ENCODE measurements around the gene ENC1.

Gene ENC1

DNA sequence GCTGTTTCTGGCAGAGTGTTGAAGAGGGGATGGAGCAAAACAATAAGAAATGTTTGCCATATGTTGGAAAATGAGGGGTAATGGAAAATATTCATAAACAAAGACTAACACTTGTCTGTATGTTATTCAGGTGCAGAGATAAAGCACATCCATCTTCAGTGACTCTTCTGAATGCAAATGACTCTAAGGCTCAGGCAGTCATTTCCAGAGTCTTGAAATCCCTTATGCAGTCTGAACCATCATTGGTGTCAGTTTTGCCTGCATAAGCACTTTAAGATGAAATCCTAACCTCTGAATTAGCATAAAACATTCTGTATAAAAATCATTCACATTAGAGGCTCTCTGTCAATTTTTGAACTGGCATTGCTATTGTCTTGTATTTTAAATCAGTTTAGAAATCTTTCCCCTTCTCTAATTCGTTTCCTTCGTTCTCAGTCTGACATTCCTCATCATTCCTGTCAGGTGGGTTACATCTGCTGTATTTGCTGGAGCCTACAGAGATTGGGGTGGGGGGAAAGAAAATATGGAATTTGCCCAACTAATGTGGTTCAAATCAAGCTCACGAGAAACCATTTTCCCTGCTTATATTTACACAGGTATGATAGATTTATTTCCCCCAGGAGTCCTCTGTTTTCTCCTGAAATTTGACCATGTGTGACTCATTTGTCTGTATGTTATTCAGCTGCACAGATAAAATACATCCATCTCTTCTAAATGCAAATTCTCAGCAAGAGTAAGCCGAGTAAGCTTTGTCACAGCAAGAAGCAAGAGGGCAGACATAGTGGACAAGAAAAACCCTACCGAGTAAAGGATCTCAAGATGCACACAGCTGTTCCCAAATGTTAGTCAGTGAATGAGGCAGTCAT is 31.6 kb downstream of the ENC1 start:
- Histone ChIP-seq H3K4me3 (no peak overlapping the region), H3K27ac (no peak overlapping the region)
- TF ChIP-seq, protein P1, sequence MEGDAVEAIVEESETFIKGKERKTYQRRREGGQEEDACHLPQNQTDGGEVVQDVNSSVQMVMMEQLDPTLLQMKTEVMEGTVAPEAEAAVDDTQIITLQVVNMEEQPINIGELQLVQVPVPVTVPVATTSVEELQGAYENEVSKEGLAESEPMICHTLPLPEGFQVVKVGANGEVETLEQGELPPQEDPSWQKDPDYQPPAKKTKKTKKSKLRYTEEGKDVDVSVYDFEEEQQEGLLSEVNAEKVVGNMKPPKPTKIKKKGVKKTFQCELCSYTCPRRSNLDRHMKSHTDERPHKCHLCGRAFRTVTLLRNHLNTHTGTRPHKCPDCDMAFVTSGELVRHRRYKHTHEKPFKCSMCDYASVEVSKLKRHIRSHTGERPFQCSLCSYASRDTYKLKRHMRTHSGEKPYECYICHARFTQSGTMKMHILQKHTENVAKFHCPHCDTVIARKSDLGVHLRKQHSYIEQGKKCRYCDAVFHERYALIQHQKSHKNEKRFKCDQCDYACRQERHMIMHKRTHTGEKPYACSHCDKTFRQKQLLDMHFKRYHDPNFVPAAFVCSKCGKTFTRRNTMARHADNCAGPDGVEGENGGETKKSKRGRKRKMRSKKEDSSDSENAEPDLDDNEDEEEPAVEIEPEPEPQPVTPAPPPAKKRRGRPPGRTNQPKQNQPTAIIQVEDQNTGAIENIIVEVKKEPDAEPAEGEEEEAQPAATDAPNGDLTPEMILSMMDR (IDR thresholded peaks at IDR 0.05) = no peak
- no peak for DNase-seq (ENCODE audit: low spot score)

GRCh38 chr5:74605759-74606158 is 34.8 kb downstream of the ENC1 start:
- TF ChIP-seq, protein P1 (IDR thresholded peaks at IDR 0.05) = no peak
- Histone ChIP-seq H3K4me3 (no peak overlapping the region), H3K27ac (no peak overlapping the region)
- DNase-seq (ENCODE audit: low spot score) = no peak

DNA sequence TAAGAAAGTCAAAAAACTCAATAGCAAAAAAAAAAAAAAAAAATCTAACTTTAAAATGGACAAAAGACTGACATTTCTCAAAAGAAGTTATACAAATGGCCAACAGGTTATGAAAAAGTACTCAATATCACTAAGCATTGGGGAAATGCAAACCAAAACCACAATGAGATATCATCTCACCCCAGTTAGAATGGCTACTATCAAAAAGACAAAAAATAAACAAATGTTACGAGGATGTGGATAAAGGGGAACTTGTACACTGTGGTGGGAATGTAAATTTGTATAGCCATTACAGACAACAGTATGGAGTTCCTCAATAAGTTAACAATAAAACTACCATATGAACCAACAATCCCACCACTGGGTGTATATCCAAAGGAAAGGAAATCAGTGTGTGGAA is 37.2 kb downstream of the ENC1 start:
- H3K4me3 ChIP-seq = no peak overlapping the region
- no peak overlapping the region for H3K27ac ChIP-seq
- TF ChIP-seq, protein P1 (IDR thresholded peaks at IDR 0.05) = no peak
- no peak for DNase-seq (ENCODE audit: low spot score)

DNA sequence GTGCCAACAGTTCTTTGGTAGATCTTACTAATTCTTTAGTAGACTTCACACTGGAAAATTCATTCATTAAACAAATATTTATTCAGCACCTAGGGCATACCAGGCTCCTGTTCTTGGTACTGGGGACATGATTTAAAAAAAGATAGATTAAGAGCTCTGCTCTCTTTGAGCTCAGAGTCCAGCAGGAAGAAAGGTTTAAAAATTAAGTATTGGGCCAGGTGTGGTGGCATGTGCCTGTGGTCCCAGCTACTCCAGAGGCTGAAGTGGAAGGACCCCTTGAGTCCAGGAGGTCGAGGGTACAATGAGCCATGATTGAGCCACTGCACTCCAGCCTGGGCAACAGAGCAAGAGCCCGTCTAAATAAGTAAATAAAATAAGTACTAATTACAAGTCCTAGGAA is 41.4 kb downstream of the ENC1 start:
- Histone ChIP-seq H3K4me3 (no peak overlapping the region), H3K27ac (no peak overlapping the region)
- no peak for DNase-seq (ENCODE audit: low spot score)
- TF ChIP-seq, protein P1 (IDR thresholded peaks at IDR 0.05) = no peak

GRCh38 chr5:74598731-74599130 is 41.8 kb downstream of the ENC1 start:
- no peak for DNase-seq (ENCODE audit: low spot score)
- TF ChIP-seq, protein P1 (IDR thresholded peaks at IDR 0.05) = no peak
- Histone ChIP-seq H3K27ac (no peak overlapping the region), H3K4me3 (no peak overlapping the region)

DNA sequence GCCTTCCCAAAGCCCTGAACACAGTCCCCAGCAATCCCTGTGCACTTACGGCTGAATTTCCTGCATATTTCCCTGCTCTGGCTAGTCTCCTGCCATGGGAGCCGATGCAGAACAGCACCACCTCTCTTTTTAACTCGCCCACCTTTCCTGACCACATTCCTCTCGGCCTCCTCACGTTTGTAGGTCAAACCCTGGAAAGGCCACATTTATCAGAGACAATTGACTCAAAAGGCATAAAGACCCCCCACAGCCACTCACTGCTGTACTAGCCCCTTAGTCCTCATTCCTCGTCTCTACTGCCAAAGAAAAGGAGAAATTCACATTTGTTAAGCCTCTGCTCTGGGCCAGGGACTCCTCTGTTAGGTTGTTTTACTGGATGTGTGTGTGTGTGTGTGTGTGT is 43.6 kb downstream of the ENC1 start:
- TF ChIP-seq, protein P1 (IDR thresholded peaks at IDR 0.05) = no peak
- Histone ChIP-seq H3K27ac (no peak overlapping the region), H3K4me3 (no peak overlapping the region)
- no peak for DNase-seq (ENCODE audit: low spot score)

Measured in coronary artery (tissue), 2 donors.